Sigmoid colon (tissue), 4 donors: Measurements from ENCODE around the gene TEX261.

Source experiments
- EP300 ChIP-seq, 4 donors: sonication (generic); formaldehyde crosslinking; IDR thresholded peaks; one replicate each; pipeline ENCODE4 v1.6.1; 2017; ENCODE audit warnings: antibody characterized with exemption in 4 of 4
- POLR2A ChIP-seq, 2 donors: fragments of 450-650 bp; IDR thresholded peaks; one replicate each; pipeline ENCODE4 v1.6.1; 2016; ENCODE audit warnings: antibody characterized with exemption in 2 of 2, mild to moderate bottlenecking in 2 of 2, moderate library complexity in 2 of 2
- POLR2AphosphoS5 ChIP-seq, 4 donors: sonication (generic); formaldehyde crosslinking; IDR thresholded peaks; one replicate each; pipeline ENCODE4 v1.6.1; 2017; ENCODE audit warnings: antibody characterized with exemption in 4 of 4
- TF ChIP-seq, protein P1 (sequence below), 4 experiments: fragments of 450-650 bp in 3 of 4; fragments of 200-600 bp in 1 of 4; IDR thresholded peaks; one replicate each; pipeline ENCODE4 v1.5.1; 2016 to 2019; ENCODE audit warnings: antibody characterized with exemption in 4 of 4, mild to moderate bottlenecking in 3 of 4, moderate library complexity in 2 of 4

DNA sequence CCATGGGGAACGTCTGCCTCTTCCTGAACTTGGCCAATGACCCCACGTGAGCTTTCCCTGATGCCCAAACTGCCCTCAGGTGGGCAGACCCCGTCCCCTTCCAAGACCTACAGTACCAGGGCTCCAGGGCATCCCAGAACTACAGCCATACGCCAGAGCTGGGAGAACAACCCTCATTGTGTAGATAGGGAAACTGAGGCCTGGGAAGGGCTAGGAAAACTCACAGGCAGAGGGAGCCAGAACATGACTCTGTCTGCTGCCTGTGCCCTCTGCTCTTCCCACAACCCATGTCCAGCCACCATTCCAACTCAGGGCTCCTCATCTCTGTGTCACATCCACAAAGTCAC lies 33.1 kb downstream of the TEX261 start:
- no peak for TF ChIP-seq POLR2A (IDR thresholded peaks at IDR 0.05)
- TF ChIP-seq, protein P1, sequence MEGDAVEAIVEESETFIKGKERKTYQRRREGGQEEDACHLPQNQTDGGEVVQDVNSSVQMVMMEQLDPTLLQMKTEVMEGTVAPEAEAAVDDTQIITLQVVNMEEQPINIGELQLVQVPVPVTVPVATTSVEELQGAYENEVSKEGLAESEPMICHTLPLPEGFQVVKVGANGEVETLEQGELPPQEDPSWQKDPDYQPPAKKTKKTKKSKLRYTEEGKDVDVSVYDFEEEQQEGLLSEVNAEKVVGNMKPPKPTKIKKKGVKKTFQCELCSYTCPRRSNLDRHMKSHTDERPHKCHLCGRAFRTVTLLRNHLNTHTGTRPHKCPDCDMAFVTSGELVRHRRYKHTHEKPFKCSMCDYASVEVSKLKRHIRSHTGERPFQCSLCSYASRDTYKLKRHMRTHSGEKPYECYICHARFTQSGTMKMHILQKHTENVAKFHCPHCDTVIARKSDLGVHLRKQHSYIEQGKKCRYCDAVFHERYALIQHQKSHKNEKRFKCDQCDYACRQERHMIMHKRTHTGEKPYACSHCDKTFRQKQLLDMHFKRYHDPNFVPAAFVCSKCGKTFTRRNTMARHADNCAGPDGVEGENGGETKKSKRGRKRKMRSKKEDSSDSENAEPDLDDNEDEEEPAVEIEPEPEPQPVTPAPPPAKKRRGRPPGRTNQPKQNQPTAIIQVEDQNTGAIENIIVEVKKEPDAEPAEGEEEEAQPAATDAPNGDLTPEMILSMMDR (IDR thresholded peaks at IDR 0.05) = no peak
- no peak for TF ChIP-seq EP300 (IDR thresholded peaks at IDR 0.05)
- TF ChIP-seq POLR2AphosphoS5 (IDR thresholded peaks at IDR 0.05) = no peak
